A172 (cell line): ENCODE data around the gene CBLC. TPM values are rescaled to one million over a fixed set of nuclear protein-coding genes. Genes with fewer than 3 reads are reported as not detected.
A peak's percentile ranks its signal among the peaks of the same experiment; 100 is the strongest.

ENCODE experiments used
- DNase-seq: peaks from one replicate; pipeline ENCODE4 v3.0.0-alpha.2; 2015; ENCODE audit warnings: low spot score
- total RNA-seq: library from RNA; depleted of rRNA; stranded (reverse); fragments of >200 nt; shearing (Covaris generic); gene quantifications from 2 replicates; pipeline ENCODE4 v1.2.3, GENCODE V29; 2014; rRNA removed

The CBLC gene, protein sequence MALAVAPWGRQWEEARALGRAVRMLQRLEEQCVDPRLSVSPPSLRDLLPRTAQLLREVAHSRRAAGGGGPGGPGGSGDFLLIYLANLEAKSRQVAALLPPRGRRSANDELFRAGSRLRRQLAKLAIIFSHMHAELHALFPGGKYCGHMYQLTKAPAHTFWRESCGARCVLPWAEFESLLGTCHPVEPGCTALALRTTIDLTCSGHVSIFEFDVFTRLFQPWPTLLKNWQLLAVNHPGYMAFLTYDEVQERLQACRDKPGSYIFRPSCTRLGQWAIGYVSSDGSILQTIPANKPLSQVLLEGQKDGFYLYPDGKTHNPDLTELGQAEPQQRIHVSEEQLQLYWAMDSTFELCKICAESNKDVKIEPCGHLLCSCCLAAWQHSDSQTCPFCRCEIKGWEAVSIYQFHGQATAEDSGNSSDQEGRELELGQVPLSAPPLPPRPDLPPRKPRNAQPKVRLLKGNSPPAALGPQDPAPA
- not detected in 2 replicates for total RNA-seq

DNA sequence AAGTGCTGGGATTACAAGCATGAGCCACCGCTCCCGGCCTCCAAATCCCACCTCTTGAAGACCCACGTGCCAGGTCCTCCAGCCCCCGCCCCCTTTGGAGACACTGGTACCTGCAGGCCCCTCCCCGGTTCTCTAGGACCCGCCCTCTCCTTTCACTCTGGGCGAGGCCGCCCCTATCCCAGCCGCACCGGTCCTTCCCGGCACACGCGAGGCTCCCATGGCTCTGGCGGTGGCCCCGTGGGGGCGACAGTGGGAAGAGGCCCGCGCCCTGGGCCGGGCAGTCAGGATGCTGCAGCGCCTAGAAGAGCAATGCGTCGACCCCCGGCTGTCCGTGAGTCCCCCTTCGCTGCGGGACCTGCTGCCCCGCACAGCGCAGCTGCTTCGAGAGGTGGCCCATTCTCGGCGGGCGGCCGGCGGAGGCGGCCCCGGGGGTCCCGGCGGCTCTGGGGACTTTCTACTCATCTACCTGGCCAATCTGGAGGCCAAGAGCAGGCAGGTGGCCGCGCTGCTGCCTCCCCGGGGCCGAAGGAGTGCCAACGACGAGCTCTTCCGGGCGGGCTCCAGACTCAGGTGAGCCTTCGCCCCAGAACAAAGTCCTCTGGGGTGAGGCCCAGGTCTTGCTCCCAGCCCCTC lies at the start of gene CBLC:
TSS of gene CBLC (plus strand) at position 176 of the 633 bp plus-strand sequence. CDS start at position 218, 42 bp downstream.
- no peak for DNase-seq

DNA sequence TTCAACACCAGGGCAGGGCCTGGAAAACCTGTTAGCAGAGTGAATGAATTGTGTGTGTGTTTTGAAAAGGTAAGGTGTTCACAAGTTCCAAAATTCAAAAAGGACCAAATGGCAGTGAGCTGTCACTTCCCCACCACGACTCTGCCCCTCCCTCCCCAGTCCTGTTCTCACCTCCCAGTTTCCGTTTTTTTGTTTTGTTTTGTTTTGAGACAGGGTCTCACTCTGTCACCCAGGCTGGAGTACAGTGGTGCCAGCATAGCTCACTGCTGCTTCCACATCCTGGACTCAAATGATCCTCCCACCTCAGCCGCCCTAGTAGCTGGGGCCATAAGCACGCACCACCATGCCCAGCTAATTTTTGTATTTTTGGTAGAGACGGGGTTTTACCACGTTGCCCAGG lies 49.5 kb upstream of the CBLC start:
- DNase-seq: no peak

DNA sequence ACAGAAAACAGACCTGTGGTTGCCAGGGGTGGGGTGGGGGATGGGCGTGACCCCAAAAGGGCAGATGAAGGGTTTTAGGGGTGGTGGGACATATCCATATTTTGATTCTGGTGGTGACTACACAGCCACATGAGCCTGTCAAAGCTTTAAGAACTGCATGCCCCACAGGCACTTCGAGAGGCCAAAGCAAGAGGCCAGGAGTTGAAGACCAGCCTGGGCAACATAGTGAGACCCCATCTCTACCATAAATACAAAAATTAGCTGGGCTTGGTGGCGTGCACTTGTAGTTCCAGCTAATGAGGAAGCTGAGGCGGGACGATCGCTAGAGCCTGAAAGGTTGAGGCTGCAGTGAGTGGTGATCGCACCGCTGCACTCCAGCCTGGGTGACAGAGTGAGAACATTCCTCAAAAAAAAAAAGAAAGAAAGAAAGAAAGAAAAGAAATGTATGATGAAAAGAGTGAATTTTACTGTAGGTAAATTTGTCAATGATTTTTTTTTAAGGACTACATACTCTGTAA lies 48.1 kb upstream of the CBLC start:
- no peak for DNase-seq

DNA sequence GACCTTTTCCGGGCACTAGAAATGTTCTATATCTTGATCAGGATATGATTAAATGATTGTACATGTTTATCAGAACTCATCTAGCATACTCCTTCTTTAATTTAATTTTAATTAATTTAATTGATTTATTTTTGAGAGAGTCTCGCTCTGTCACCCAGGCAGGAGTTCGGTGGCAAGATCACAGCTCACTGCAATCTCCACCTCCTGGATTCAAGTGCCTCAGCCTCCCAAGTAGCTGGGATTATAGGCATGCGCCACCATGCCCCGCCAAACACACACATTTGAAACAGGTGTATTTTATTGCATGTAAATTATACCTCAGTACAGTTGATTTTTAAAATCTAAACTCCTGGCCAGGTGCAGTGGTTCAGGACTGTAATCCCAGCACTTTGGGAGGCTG lies 46.6 kb upstream of the CBLC start:
- no peak for DNase-seq

DNA sequence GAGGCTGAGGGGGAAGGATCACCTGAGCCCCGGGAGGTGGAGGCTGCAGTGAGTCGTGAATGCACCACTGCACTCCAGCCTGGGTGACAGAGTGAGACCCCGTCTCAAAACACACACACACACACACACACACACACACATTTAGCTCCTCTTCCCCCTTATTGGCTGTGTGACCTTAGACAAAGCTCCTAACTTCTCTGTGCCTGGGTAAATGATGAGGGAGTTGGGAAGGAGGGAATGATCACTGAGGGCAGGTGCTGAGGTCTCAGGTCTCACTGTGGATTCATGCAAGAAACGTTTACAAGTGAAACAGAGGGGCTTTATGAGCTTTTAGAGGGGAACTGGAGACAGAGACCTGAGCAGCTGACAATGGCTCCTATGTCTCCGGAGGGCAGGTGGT lies 46.1 kb upstream of the CBLC start:
- no peak for DNase-seq

DNA sequence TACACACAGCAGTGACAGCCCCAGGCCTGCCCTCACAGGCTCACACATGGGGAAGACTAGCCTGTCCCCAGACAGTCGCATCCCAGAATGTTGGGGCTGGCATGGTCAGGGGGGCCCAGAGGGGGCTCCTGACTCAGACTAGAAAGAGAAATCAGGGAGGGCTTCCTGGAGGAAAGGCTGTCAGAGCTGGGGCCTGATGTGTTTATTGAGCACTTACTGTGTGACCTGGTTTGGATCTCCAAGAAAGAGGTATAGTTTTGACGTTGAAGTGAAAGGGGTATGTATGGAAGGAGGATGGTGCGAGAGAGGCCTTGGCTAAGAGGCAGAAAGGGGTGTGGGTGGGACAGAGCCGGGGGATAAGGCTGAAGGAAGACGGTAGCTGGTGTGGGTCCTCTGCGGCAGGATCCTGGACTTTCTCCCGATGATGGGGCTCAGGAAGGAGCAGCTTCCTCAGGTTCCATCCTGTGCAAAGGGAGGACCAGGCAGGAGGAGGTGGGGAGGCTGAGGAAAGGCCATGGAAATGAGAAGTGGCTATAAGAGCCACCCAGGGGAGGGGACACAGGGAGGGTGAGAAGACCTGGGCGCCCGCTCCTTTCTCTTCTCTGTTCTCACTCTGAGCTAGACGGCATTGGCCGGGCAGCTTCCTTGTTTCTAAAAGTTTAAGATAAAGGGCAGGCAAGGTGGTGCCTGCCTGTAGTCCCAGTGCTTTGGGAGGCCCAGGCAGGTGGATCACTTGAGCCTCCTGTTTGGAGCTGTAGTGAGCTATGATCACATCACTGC lies 45.3 kb upstream of the CBLC start:
- DNase-seq: no peak

DNA sequence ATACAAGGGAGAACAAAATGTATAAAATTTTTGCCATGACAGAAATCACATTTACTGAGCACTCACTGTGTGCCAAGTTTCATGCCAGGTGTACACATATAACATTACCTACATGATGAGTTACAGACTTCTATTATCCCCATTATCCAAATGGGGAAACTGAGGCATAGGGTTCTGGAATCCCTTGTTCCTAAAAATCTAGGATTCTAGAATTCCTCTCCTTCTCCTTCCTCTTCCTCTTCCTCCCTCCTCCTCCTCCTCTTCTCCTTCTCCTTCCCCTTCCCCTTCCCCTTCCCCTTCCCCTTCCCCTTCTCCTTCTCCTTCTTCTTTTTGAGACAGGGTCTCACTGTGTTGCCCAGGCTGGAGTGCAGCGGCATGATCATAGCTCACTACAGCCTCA lies 43.3 kb upstream of the CBLC start:
- no peak for DNase-seq

DNA sequence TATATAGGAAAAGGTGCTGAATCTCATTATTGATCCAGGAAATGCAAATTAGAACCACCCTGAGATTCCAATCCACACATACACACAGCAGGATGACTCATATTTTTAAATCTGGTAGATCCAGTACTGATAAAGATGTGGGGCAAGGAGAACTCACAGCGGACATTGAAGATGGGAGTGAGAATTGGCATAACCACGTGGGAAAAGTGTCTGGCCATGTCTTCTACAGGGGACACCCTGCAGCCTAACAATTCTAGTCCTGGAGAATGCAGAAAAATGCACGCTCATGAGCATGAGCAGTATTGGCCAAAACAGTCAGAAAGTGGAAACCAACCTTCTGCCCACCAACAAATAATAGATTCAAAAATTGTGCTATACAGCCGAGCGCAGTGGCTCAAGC lies 42.7 kb upstream of the CBLC start:
- no peak for DNase-seq

DNA sequence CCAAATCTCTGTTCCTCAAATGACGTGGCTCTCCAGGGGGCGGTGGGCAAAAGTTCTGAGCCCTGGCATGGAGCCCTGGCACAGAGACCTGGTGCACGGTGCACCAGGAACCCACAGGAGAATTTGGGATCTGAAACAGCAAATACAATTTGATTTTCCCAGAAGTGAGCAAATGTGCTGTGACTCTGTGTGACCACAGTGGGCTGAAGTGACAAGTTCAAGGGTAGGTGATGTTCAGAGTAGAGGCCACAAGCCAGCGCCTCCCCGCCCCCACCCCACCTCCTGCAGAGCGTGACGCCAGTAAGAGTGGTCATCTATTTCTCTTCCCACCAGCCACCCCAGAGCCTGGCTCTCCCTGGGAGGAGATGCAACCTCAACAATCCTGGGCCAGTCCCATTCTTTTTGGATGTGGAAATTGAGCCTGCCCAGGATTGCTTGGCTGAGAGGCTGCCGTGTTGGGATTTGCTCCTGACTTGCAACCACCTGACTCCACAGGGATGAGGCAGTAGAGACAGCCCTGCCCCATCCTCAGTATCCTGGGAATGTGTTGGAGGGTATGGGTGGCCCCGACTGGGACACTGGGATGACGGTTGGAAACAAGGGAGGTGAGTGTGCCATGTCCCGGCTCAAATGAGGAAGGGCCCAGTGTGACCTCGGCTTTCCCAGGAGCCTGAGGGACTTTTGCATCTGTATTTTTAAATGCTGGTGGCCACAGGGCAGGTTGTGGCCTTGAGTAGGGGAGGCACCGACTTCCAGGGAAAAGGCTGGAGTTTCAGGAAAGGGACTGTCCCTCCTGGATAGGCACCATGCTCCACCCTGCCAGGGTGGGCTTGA lies 40.2 kb upstream of the CBLC start:
- no peak for DNase-seq

DNA sequence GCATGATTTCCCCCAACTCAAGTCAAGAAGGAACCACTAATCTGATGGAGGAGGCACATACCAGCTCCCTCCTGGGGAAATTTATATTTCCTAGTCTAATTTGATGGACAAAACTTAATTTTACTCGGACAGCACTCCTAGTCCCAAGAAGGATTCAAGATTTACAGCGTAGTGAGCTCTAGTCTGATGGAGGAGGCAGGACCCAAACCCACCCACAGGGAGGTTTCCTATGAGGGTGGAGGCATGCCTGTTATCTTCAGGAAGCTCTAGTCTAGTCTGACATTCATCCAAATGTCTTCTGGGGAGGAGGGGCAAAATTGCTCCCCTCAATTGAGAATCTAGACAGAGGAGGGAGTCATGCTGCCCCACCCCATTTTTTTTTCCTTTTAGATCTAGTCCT lies 39.6 kb upstream of the CBLC start:
- no peak for DNase-seq

DNA sequence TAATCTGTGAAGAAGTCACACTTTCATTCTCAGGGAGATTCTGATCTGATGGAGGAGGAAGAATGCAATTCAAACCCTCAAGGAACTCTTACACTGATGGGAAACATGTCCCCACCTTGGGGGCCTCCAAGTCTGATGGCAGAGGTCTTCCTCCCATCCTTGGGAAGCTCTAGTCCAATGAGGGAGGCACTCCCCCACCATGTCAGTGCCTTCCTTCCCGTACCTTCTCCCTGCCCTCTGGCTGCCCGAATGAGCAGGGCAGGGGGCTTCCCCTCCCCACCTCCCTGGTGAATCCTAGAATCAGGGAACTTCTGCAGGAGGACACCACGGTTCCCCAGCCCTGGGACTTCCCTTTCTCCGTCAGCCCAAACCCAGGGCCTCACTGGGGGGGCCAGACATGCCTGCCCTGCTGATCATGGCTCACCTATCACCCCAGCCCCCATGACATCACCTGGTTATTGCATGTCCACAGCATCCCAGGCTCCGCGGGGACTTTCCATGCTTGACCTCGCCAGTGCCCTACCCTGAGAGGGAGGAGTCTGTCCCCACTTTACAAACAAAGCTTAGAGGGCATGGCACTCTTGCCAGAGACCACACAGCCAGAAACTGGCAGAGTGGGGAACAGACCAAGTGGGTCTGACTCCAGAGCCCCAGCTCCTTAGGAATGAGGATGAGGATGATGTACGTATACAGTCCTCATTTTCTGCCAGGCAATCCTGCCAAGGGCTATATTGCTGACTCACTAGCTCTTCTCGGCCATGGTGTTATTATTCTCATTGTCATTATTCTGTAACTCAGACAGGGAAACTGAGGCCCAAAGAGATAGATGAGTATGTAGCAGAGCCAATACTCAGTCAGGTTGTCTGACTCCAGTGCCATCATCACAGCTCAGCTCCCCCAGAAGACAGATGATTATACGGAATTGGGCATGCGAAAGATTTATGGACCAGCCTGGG lies 38.8 kb upstream of the CBLC start:
- DNase-seq: no peak

DNA sequence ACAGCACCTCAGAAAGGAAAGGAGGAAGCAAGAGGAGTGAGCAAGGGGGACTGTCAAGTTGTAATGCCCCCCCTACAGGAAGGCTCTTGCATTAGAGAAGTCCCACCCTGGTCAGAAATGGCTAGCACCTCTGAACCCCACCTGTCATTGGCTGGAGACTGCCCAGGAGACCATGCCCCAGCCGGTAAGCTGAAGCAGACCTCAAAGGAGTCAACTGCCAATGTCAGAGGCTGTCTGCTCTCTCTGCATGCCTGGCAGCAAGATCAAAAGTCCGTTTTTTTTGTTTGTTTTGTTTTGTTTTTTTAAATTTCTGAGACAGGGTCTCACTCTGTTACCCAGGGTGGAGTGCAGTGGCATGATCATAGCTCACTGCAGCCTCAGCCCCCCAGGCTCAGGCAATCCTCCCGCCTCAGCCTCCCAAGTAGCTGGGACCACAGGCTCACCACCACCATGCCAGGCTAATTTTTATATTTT lies 37.3 kb upstream of the CBLC start:
- no peak for DNase-seq

DNA sequence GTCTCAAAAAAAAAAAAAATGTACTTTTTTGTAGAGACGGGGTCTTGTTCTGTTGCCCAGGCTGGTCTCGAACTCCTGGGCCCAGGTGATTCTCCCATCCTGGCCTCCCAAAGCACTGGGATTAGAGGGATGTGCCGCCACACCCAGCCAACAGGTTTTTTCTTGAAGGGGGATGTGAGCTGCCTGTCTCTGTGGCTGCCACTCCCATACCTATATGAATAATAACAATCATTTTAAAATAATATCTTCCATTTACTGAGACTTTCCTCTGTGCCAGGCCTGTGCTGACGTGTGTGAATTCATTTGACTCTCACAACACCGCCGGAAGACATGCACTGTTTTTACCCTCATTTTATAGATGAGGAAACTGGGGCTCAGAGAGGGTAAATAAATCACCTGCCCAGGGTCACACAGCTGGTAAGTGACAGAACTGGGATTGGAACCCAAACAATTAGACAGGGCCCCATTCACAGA lies 36.4 kb upstream of the CBLC start:
- DNase-seq: no peak

DNA sequence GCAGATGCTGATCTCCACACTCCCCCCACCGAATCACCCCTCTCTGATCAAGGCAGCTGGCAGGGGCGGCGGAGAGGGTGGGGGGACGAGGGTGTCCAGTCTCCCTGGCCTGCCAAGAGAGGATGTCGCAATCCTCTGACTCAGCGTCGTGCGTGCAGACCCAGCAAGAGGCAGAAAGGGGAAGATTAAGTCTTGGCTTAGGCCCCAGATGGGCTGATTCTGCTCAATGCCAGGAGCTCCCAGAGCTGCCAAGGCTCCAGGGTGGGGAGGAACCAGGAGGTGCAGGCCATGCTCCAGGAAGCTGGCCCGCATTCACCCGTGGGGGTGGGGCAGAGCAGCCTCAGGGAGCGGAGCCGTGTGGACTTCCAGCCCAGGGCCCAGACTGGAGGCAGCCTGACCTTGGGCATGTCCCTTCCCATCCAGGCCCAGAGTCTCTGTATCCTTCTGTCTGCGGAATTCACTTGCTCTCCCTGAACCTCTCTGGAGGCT lies 35.8 kb upstream of the CBLC start:
- DNase-seq: peak; percentile 100

DNA sequence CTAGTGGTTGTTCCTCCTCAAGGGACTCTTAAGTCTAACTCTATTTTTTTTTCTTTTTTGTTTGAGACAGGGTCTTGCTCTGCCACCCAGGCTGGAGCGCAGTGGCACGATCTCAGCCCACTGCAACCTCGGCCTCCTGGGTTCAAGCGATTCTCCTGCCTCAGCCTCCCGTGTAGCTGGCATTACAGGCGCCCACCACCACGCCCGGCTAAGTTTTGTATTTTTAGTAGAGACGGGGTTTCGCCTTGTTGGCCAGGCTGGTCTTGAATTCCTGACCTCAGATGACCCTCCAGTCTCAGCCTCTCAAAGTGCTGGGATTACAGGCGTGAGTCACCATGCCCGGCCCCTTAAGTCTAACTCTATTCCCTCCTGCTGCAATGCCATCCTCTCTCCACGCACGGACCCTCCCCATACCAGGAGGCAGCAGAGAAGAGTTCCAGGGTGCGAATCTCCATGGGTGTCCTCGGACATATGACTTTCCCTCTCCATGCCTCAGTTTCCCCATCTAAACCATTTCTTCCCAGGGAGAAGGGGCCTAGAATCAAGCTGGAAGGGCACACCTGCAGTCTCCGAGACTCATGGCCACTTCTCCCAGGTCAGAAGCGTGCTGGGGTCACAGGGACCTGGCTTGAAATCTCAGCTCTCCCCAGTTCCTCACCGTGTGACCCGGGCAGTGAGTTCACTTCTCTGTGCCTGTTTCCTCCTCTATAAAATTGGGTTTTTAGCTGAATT lies 35.2 kb upstream of the CBLC start:
- DNase-seq: peak; percentile 66

DNA sequence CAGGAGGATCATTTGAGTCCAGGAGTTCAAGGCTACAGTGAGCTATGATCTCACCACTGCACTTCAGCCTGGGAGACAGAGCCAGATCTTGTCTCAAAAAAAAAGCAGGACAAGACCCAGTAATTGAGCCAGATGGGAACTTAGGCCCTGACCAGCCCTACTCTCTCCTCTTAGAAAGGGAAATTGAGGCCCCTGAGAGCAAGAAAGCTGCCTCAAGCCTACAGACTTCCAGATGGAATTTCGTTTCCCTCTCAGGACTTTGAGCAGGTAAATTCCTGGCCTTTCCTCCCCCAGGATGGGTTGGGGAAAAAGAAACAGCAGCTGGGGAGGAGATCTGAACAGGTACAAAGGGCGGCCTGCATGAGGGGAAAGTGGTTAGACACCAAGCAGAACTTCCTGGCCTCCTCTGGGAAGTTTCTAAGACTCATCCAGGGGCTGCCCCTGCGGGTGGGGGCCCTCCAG lies 32.8 kb upstream of the CBLC start:
- no peak for DNase-seq

DNA sequence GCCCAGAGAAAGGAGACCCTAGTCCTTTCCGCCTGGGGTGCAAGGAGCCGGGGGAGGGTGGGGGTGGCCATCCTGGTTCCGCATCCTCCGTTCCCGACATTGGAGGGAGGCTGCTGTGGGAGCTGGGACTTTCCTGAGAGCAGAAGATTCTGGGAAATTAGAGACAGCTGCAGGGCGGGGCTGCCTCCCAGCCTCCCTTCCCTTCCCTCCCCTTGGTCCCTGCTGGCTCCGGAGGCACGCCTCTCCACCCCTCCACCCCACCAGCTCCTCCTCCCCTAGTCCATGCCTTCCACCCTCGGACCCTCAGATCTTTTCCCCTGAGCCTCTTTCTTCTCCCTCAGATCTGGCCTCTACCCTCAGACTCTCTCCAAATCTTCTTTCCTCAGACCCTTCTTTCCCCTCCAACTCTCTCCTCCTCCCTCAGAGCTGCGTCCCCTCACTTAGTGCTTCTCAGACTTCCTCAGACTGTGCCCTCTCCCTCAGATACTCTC lies 32.3 kb upstream of the CBLC start:
- DNase-seq: peak; percentile 85

DNA sequence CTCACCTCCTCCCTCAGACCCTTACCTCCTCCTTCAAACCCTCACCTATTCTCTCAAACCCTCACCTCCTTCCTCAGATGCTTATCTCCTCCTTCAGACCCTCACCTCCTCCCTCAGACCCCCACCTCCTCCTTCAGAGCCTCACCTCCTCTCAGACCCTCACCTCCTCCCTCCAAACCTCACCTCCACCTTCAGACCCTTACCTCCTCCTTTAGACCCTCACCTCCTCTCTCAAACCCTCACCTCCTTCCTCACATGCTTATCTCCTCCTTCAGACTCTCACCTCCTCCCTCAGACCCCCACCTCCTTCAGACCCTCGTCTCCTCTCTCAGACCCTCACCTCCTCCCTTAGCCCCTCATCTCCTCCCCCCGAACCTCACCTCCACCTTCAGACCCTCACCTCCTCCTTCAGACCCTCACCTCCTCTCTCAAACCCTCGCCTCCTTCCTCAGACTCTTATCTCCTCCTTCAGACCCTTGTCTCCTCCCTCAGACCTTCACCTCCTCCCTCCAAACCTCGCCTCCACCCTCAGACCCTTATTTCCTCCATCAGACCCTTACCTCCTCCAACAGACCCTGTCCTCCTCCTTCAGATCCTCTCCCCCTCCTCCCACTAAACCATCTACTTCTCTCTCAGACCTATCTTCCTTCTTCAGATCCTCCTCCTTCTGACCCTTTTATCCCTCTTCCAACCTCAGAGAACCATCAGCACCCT lies 31.6 kb upstream of the CBLC start:
- DNase-seq: no peak
